ENCODE data around the gene MVB12B. TPM values are rescaled to one million over a fixed set of nuclear protein-coding genes. Genes with fewer than 3 reads are reported as not detected.

The MVB12B gene
- polyA plus RNA-seq, 2 donors, result 2.1 to 2.4 TPM

DNA sequence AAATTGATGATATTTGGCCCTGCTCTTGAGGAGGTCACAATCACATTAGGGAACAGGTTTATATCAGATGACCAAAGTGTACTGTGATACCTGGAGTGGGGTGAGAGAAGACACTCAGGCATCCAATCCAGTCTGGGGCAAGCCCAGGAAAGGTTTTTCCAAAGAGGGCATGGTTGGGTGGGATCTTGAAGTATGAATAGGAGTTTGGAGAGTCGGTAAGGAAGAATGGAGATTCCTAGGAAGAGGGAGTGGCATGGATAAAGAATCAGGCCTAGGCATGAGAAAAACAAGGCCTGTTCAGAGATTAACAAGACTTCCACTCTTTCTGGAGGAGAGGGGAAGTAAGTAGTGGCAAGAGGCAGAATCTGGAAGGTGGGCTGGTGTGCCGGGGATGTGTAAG lies 91.1 kb downstream of the MVB12B start:
- Histone ChIP-seq H3K4me1 (ENCODE audit: control insufficient read depth in 2 of 2, insufficient read depth in 2 of 2, low read length in 1 of 2) (no peaks in the 10 kb centered on the region), H3K36me3 (ENCODE audit: control insufficient read depth in 2 of 2, insufficient read depth in 2 of 2, low read length in 1 of 2) (no peaks in the 10 kb centered on the region), H3K4me3 (ENCODE audit: low read depth in 1 of 2, low read length in 2 of 2) (no peak overlapping the region), H3K9me3 (ENCODE audit: control insufficient read depth in 2 of 2, insufficient read depth in 1 of 2, low read depth in 1 of 2, low read length in 1 of 2) (no peaks in the 10 kb centered on the region), H3K27me3 (ENCODE audit: control insufficient read depth in 1 of 2, insufficient read depth in 2 of 2, low read length in 2 of 2) (no peaks in the 10 kb centered on the region), H3K27ac (ENCODE audit: low read depth in 2 of 2, low read length in 1 of 2) (no peak overlapping the region)
- 92 to 96% methylated on average over 2 of the region's 2 CpGs for WGBS, 2 donors

DNA sequence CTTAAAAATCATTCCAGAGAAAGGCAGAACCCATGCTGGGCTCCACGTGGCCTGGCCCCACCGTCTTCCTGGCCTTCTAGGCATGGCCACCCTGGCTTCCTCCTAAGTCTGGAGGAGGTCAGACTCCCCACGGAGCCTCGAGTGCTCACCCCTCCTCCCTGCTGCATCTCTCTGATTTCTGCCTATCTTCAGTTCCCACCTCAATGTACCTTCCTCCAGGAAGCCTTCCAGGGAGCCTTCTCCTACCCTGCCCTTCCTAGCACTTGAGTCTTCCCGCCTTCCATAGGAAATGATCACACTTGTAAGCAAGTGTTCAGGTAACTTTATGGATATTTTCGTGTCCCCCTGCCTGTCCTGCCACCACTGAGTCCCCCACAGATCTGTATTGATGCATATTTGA lies 92.0 kb downstream of the MVB12B start:
- Histone ChIP-seq H3K27ac (ENCODE audit: low read depth in 2 of 2, low read length in 1 of 2) (no peak overlapping the region), H3K9me3 (ENCODE audit: control insufficient read depth in 2 of 2, insufficient read depth in 1 of 2, low read depth in 1 of 2, low read length in 1 of 2) (no peaks in the 10 kb centered on the region), H3K4me1 (ENCODE audit: control insufficient read depth in 2 of 2, insufficient read depth in 2 of 2, low read length in 1 of 2) (no peaks in the 10 kb centered on the region), H3K4me3 (ENCODE audit: low read depth in 1 of 2, low read length in 2 of 2) (no peak overlapping the region), H3K27me3 (ENCODE audit: control insufficient read depth in 1 of 2, insufficient read depth in 2 of 2, low read length in 2 of 2) (no peaks in the 10 kb centered on the region), H3K36me3 (ENCODE audit: control insufficient read depth in 2 of 2, insufficient read depth in 2 of 2, low read length in 1 of 2) (peaks cover 0 to 7% of the 10 kb centered on the region in 2 donors)
- WGBS, 2 donors, result 90 to 94% methylated on average over 6 of the region's 6 CpGs

DNA sequence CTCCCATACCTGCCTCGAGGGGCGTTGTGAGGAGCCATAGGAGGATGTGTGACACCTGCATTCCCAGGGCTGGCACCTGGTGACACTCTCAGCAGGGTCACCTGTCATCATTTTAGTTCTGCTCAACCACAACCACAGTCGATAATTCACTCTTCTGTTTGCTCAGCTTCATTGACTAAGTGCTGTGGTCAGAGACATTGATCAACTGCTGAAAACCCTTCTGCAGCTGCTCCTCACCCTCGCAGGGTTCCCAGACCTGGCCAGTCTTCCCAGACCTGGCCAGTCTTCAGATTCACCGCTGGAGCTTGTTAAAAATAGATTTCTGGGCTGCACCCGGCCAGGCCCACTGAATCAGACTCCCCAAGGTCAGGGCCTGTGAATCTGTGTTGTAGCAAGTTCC lies 92.8 kb downstream of the MVB12B start:
- Histone ChIP-seq H3K36me3 (ENCODE audit: control insufficient read depth in 2 of 2, insufficient read depth in 2 of 2, low read length in 1 of 2) (peaks cover 2 to 10% of the 10 kb centered on the region in 2 donors), H3K9me3 (ENCODE audit: control insufficient read depth in 2 of 2, insufficient read depth in 1 of 2, low read depth in 1 of 2, low read length in 1 of 2) (no peaks in the 10 kb centered on the region), H3K4me1 (ENCODE audit: control insufficient read depth in 2 of 2, insufficient read depth in 2 of 2, low read length in 1 of 2) (no peaks in the 10 kb centered on the region), H3K4me3 (ENCODE audit: low read depth in 1 of 2, low read length in 2 of 2) (no peak overlapping the region), H3K27me3 (ENCODE audit: control insufficient read depth in 1 of 2, insufficient read depth in 2 of 2, low read length in 2 of 2) (no peaks in the 10 kb centered on the region), H3K27ac (ENCODE audit: low read depth in 2 of 2, low read length in 1 of 2) (no peak overlapping the region)
- WGBS, 2 donors, result 69 to 71% methylated on average over 6 of the region's 6 CpGs

GRCh38 chr9:126420135-126420534 lies 93.5 kb downstream of the MVB12B start:
- Histone ChIP-seq H3K4me3 (ENCODE audit: low read depth in 1 of 2, low read length in 2 of 2) (no peak overlapping the region), H3K36me3 (ENCODE audit: control insufficient read depth in 2 of 2, insufficient read depth in 2 of 2, low read length in 1 of 2) (peaks cover 3 to 10% of the 10 kb centered on the region in 2 donors), H3K27ac (ENCODE audit: low read depth in 2 of 2, low read length in 1 of 2) (no peak overlapping the region), H3K27me3 (ENCODE audit: control insufficient read depth in 1 of 2, insufficient read depth in 2 of 2, low read length in 2 of 2) (no peaks in the 10 kb centered on the region), H3K9me3 (ENCODE audit: control insufficient read depth in 2 of 2, insufficient read depth in 1 of 2, low read depth in 1 of 2, low read length in 1 of 2) (no peaks in the 10 kb centered on the region), H3K4me1 (ENCODE audit: control insufficient read depth in 2 of 2, insufficient read depth in 2 of 2, low read length in 1 of 2) (no peaks in the 10 kb centered on the region)
- WGBS, 2 donors, result 80 to 92% methylated on average over 7 of the region's 7 CpGs

GRCh38 chr9:126420643-126421564 lies 94.3 kb downstream of the MVB12B start:
- no peaks in the 10 kb centered on the region for H3K27me3 ChIP-seq (ENCODE audit: control insufficient read depth in 1 of 2, insufficient read depth in 2 of 2, low read length in 2 of 2)
- H3K4me1 ChIP-seq (ENCODE audit: control insufficient read depth in 2 of 2, insufficient read depth in 2 of 2, low read length in 1 of 2), result no peaks in the 10 kb centered on the region
- H3K9me3 ChIP-seq (ENCODE audit: control insufficient read depth in 2 of 2, insufficient read depth in 1 of 2, low read depth in 1 of 2, low read length in 1 of 2), result no peaks in the 10 kb centered on the region
- H3K4me3 ChIP-seq (ENCODE audit: low read depth in 1 of 2, low read length in 2 of 2), result no peak overlapping the region
- 68 to 73% methylated on average over 17 of the region's 17 CpGs for WGBS, 2 donors
- peaks cover 3 to 10% of the 10 kb centered on the region in 2 donors for H3K36me3 ChIP-seq (ENCODE audit: control insufficient read depth in 2 of 2, insufficient read depth in 2 of 2, low read length in 1 of 2)
- no peak overlapping the region for H3K27ac ChIP-seq (ENCODE audit: low read depth in 2 of 2, low read length in 1 of 2)

GRCh38 chr9:126421567-126422428 lies 95.2 kb downstream of the MVB12B start:
- no peaks in the 10 kb centered on the region for H3K9me3 ChIP-seq (ENCODE audit: control insufficient read depth in 2 of 2, insufficient read depth in 1 of 2, low read depth in 1 of 2, low read length in 1 of 2)
- WGBS, 2 donors, result 86 to 88% methylated on average over 25 of the region's 25 CpGs
- H3K27ac ChIP-seq (ENCODE audit: low read depth in 2 of 2, low read length in 1 of 2), result no peak overlapping the region
- no peak overlapping the region for H3K4me3 ChIP-seq (ENCODE audit: low read depth in 1 of 2, low read length in 2 of 2)
- H3K27me3 ChIP-seq (ENCODE audit: control insufficient read depth in 1 of 2, insufficient read depth in 2 of 2, low read length in 2 of 2), result no peaks in the 10 kb centered on the region
- H3K36me3 ChIP-seq (ENCODE audit: control insufficient read depth in 2 of 2, insufficient read depth in 2 of 2, low read length in 1 of 2), result peaks cover 3 to 10% of the 10 kb centered on the region in 2 donors
- H3K4me1 ChIP-seq (ENCODE audit: control insufficient read depth in 2 of 2, insufficient read depth in 2 of 2, low read length in 1 of 2), result no peaks in the 10 kb centered on the region

GRCh38 chr9:126423142-126423915 lies 96.7 kb downstream of the MVB12B start:
- H3K27me3 ChIP-seq (ENCODE audit: control insufficient read depth in 1 of 2, insufficient read depth in 2 of 2, low read length in 2 of 2), result no peaks in the 10 kb centered on the region
- no peak overlapping the region for H3K27ac ChIP-seq (ENCODE audit: low read depth in 2 of 2, low read length in 1 of 2)
- WGBS, 2 donors, result 68 to 69% methylated on average over 10 of the region's 10 CpGs
- H3K4me1 ChIP-seq (ENCODE audit: control insufficient read depth in 2 of 2, insufficient read depth in 2 of 2, low read length in 1 of 2), result no peaks in the 10 kb centered on the region
- H3K9me3 ChIP-seq (ENCODE audit: control insufficient read depth in 2 of 2, insufficient read depth in 1 of 2, low read depth in 1 of 2, low read length in 1 of 2), result no peaks in the 10 kb centered on the region
- peaks cover 3 to 10% of the 10 kb centered on the region in 2 donors for H3K36me3 ChIP-seq (ENCODE audit: control insufficient read depth in 2 of 2, insufficient read depth in 2 of 2, low read length in 1 of 2)
- no peak overlapping the region for H3K4me3 ChIP-seq (ENCODE audit: low read depth in 1 of 2, low read length in 2 of 2)

DNA sequence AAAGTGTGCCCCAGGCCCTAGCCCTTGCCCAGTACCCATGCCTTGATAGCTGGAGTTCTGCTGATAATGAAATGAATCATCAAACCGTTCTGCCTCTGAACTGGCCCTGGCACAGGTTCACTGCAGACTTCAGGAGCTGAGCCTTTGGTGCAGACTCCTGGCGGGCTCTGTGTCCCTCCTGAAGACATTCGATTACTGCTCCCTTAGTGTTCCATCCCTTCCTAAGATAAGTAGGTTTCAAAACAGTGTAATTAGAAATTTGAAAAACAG lies 97.2 kb downstream of the MVB12B start:
- no peaks in the 10 kb centered on the region for H3K27me3 ChIP-seq (ENCODE audit: control insufficient read depth in 1 of 2, insufficient read depth in 2 of 2, low read length in 2 of 2)
- H3K27ac ChIP-seq (ENCODE audit: low read depth in 2 of 2, low read length in 1 of 2), result no peak overlapping the region
- H3K4me3 ChIP-seq (ENCODE audit: low read depth in 1 of 2, low read length in 2 of 2), result no peak overlapping the region
- WGBS, 2 donors, result 64 to 77% methylated on average over 3 of the region's 3 CpGs
- H3K9me3 ChIP-seq (ENCODE audit: control insufficient read depth in 2 of 2, insufficient read depth in 1 of 2, low read depth in 1 of 2, low read length in 1 of 2), result no peaks in the 10 kb centered on the region
- peaks cover 3 to 10% of the 10 kb centered on the region in 2 donors for H3K36me3 ChIP-seq (ENCODE audit: control insufficient read depth in 2 of 2, insufficient read depth in 2 of 2, low read length in 1 of 2)
- H3K4me1 ChIP-seq (ENCODE audit: control insufficient read depth in 2 of 2, insufficient read depth in 2 of 2, low read length in 1 of 2), result no peaks in the 10 kb centered on the region

GRCh38 chr9:126424511-126424910 lies 97.9 kb downstream of the MVB12B start:
- no peaks in the 10 kb centered on the region for H3K9me3 ChIP-seq (ENCODE audit: control insufficient read depth in 2 of 2, insufficient read depth in 1 of 2, low read depth in 1 of 2, low read length in 1 of 2)
- no peaks in the 10 kb centered on the region for H3K27me3 ChIP-seq (ENCODE audit: control insufficient read depth in 1 of 2, insufficient read depth in 2 of 2, low read length in 2 of 2)
- H3K27ac ChIP-seq (ENCODE audit: low read depth in 2 of 2, low read length in 1 of 2), result no peak overlapping the region
- 87 to 93% methylated on average over 8 of the region's 8 CpGs for WGBS, 2 donors
- peaks cover 3 to 10% of the 10 kb centered on the region in 2 donors for H3K36me3 ChIP-seq (ENCODE audit: control insufficient read depth in 2 of 2, insufficient read depth in 2 of 2, low read length in 1 of 2)
- H3K4me3 ChIP-seq (ENCODE audit: low read depth in 1 of 2, low read length in 2 of 2), result no peak overlapping the region
- H3K4me1 ChIP-seq (ENCODE audit: control insufficient read depth in 2 of 2, insufficient read depth in 2 of 2, low read length in 1 of 2), result no peaks in the 10 kb centered on the region
